ENCODE results near the gene AIG1. TPM values are rescaled to one million over a fixed set of nuclear protein-coding genes. Genes with fewer than 3 reads are reported as not detected.

AIG1 gene
- polyA plus RNA-seq, 1 experiment, result 43.2 TPM

- CTCF ChIA-PET, result interaction anchor here (0.9 to 2.0 kb wide), 2 partner anchors 23 to 44 kb away, joined by 3 to 4 read pairs; no protein-coding TSS in a partner anchor
- Histone ChIP-seq H3K4me3 (ENCODE audit: low read depth, low read length) (no peak overlapping the region), H3K36me3 (ENCODE audit: control insufficient read depth, insufficient read depth, low read length) (no peaks in the 10 kb centered on the region), H3K27me3 (ENCODE audit: control insufficient read depth, insufficient read depth, low read length) (no peaks in the 10 kb centered on the region)
- POLR2A ChIA-PET, result no interaction called here
- TF ChIP-seq, protein P1, sequence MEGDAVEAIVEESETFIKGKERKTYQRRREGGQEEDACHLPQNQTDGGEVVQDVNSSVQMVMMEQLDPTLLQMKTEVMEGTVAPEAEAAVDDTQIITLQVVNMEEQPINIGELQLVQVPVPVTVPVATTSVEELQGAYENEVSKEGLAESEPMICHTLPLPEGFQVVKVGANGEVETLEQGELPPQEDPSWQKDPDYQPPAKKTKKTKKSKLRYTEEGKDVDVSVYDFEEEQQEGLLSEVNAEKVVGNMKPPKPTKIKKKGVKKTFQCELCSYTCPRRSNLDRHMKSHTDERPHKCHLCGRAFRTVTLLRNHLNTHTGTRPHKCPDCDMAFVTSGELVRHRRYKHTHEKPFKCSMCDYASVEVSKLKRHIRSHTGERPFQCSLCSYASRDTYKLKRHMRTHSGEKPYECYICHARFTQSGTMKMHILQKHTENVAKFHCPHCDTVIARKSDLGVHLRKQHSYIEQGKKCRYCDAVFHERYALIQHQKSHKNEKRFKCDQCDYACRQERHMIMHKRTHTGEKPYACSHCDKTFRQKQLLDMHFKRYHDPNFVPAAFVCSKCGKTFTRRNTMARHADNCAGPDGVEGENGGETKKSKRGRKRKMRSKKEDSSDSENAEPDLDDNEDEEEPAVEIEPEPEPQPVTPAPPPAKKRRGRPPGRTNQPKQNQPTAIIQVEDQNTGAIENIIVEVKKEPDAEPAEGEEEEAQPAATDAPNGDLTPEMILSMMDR (IDR thresholded peaks at IDR 0.05; ENCODE audit: insufficient read depth, low read depth, low read length), result no peak
- no peak for DNase-seq (ENCODE audit: low read depth)
Measured at GRCh38 chr6:143049611-143050010, 11.1 kb upstream of the AIG1 start.

DNA sequence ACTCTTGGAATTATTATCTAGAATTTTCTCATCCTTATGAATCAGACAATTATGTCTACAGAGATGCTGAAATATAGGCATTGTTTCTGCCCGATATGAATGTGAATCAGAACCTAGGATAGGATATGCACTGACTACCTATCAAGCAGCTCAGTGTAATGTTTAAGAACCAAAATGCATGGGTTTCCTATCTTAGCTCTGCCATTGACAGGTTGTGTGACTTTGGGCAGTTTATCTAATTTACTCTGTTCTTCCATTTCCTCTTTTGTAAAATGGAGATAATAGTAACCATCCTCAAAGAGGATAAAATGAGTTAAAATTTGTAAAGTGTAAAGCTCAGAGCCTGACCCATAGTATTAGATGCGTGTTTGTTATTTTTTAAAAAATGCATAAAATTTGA is 10.2 kb upstream of the AIG1 start:
- DNase-seq (ENCODE audit: low read depth), result no peak
- TF ChIP-seq, protein P1 (IDR thresholded peaks at IDR 0.05; ENCODE audit: insufficient read depth, low read depth, low read length), result no peak
- POLR2A ChIA-PET, result no interaction called here
- H3K36me3 ChIP-seq (ENCODE audit: control insufficient read depth, insufficient read depth, low read length), result no peaks in the 10 kb centered on the region
- no peak overlapping the region for H3K4me3 ChIP-seq (ENCODE audit: low read depth, low read length)
- no peaks in the 10 kb centered on the region for H3K27me3 ChIP-seq (ENCODE audit: control insufficient read depth, insufficient read depth, low read length)
- CTCF ChIA-PET, result interaction anchor here (0.9 to 2.0 kb wide), 2 partner anchors 24 to 45 kb away, joined by 3 to 4 read pairs; no protein-coding TSS in a partner anchor

DNA sequence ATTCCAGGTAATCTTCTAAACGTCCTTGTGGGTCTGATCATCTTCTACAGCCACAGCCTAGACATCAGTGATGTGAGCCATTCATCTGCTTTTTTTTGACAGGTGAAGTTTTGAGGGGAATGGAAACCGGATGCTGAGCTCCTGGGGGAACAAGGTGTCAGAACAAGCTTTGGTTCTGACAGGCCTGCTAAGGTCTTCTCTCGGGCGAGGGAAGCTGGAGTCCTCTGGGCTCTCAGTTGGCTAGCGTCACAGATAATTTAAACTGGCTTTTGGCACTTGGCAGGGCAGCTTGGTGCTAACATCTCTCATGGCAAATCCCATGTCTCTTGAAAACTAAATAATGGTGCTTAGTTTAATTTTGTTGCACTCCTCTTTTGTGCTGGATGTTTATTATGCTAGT is 8.4 kb upstream of the AIG1 start:
- DNase-seq (ENCODE audit: low read depth), result no peak
- Histone ChIP-seq H3K36me3 (ENCODE audit: control insufficient read depth, insufficient read depth, low read length) (no peaks in the 10 kb centered on the region), H3K27me3 (ENCODE audit: control insufficient read depth, insufficient read depth, low read length) (no peaks in the 10 kb centered on the region), H3K4me3 (ENCODE audit: low read depth, low read length) (no peak overlapping the region)
- ChIA-PET CTCF (no interaction called here), POLR2A (interaction anchor here (0.6 kb wide), 1 partner anchor 381 kb away, joined by 3 read pairs; no protein-coding TSS in a partner anchor)
- TF ChIP-seq, protein P1 (IDR thresholded peaks at IDR 0.05; ENCODE audit: insufficient read depth, low read depth, low read length), result no peak

DNA sequence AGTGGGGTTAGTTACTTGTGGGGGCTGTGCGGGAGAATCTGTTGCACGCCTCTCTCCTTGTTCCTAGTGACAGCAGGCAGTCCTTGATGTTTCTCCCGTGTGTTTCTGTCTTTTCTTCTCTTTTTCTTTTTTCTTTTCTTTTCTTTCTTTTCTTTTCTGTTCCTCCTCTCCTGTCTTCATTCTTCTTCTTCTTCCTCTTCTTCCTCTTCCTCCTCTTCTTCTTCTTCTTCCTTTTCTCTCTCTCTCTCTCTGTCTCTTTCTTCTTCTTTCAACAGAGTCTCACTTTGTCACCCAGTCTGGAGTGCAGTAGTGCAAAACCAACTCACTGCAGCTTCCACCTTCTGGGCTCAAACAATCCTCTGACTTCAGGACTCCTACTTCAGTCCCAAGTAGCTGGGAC is 6.8 kb upstream of the AIG1 start:
- TF ChIP-seq, protein P1 (IDR thresholded peaks at IDR 0.05; ENCODE audit: insufficient read depth, low read depth, low read length), result no peak
- Histone ChIP-seq H3K4me3 (ENCODE audit: low read depth, low read length) (no peak overlapping the region), H3K27me3 (ENCODE audit: control insufficient read depth, insufficient read depth, low read length) (no peaks in the 10 kb centered on the region), H3K36me3 (ENCODE audit: control insufficient read depth, insufficient read depth, low read length) (no peaks in the 10 kb centered on the region)
- DNase-seq (ENCODE audit: low read depth), result no peak
- ChIA-PET POLR2A (no interaction called here), CTCF (no interaction called here)

- no peak for DNase-seq (ENCODE audit: low read depth)
- Histone ChIP-seq H3K4me3 (ENCODE audit: low read depth, low read length) (no peak overlapping the region), H3K27me3 (ENCODE audit: control insufficient read depth, insufficient read depth, low read length) (no peaks in the 10 kb centered on the region), H3K36me3 (ENCODE audit: control insufficient read depth, insufficient read depth, low read length) (no peaks in the 10 kb centered on the region)
- TF ChIP-seq, protein P1 (IDR thresholded peaks at IDR 0.05; ENCODE audit: insufficient read depth, low read depth, low read length), result no peak
- ChIA-PET CTCF (no interaction called here), POLR2A (no interaction called here)
Measured at GRCh38 chr6:143054329-143054728, 6.4 kb upstream of the AIG1 start.
